ENCODE results near the gene MYF5.

DNA sequence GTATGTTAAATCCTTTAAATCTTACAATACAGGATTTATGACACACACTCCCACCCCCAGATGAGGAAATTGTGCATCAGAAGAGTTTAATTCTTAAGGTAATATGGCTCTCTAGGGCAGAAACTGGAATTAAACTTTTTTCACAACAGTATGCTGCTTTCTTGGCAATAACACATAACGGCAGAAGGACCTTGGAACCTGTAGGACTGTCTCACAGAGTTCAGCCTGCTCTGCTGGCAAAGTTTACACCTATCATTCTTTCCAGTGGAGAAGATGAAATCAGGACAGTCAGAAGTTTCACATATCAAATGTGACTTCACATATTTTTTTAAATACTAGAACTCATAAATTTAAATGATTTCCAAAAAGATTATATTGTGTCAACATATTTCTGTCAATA, 39.9 kb upstream of the MYF5 start:
- TF ChIP-seq, protein P1, sequence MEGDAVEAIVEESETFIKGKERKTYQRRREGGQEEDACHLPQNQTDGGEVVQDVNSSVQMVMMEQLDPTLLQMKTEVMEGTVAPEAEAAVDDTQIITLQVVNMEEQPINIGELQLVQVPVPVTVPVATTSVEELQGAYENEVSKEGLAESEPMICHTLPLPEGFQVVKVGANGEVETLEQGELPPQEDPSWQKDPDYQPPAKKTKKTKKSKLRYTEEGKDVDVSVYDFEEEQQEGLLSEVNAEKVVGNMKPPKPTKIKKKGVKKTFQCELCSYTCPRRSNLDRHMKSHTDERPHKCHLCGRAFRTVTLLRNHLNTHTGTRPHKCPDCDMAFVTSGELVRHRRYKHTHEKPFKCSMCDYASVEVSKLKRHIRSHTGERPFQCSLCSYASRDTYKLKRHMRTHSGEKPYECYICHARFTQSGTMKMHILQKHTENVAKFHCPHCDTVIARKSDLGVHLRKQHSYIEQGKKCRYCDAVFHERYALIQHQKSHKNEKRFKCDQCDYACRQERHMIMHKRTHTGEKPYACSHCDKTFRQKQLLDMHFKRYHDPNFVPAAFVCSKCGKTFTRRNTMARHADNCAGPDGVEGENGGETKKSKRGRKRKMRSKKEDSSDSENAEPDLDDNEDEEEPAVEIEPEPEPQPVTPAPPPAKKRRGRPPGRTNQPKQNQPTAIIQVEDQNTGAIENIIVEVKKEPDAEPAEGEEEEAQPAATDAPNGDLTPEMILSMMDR (conservative IDR thresholded peaks at IDR 0.05; ENCODE audit: low read length) = no peak
- no peak for TF ChIP-seq EZH2phosphoT487 (IDR thresholded peaks at IDR 0.05; ENCODE audit: borderline replicate concordance)

Measured in Loucy (cell line).